ENCODE results near the gene TEX28.
A peak's percentile ranks its signal among the peaks of the same experiment; 100 is the strongest.
"Not testable (repeated sequence)": the region's sequence is repeated elsewhere in the genome, so short reads cannot be mapped to it uniquely, and the experiment has no call there.

The TEX28 gene

DNA sequence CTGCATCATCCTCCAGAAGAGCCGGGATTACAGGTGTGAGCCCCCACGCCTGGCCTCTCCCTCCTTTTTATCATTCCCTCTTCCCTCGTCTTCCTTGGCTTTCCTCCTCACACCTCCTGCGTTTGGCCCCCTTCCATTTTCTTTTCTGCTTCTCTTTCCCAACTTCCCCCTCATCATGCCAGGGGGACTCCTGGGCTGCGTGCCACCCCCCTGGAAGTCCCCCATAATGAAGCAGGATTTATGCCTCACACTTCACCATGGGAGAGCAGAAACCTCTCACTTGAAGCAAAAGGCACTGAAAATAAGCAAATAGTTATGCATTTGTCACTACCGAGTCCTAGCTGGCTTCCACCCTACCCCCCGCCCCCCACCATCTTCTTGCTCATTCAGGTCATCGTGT lies 8.6 kb upstream of the TEX28 start:
- peaks cover 32% of the 10 kb centered on the region for H3K4me1 Mint-ChIP-seq (ENCODE audit: low read depth)
- intact Hi-C loops (cut with micrococcal nuclease): no loop called here

DNA sequence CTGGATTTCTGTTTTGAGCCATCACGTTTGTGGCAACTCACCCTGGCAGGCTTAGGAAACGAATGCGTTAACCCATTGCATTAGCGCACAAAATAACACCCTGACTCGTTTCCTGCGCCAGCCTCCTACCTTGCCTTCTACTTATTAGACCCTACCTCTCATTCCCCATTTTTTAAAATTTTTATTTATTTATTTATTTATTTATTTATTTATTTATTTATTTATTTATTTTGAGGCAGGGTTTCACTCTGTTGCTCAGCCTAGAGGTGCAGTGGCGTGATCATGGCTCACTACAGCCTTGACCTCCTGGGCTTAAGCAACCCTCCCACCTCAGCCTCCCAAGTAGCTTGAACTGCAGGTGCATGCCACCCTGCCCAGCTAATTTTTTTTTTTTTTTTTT lies 8.1 kb upstream of the TEX28 start:
- peaks cover 27% of the 10 kb centered on the region for H3K4me1 Mint-ChIP-seq (ENCODE audit: low read depth)
- intact Hi-C loops (cut with micrococcal nuclease); H3K27ac Mint-ChIP-seq; H3K36me3 Mint-ChIP-seq (ENCODE audit: low read depth); H3K4me3 Mint-ChIP-seq; H3K27me3 Mint-ChIP-seq; H3K9me3 Mint-ChIP-seq: not testable (repeated sequence)

More for the DNA sequence above, 8.6 kb upstream of the TEX28 start:
- H3K27ac Mint-ChIP-seq: no peak overlapping the region
- H3K36me3 Mint-ChIP-seq (ENCODE audit: low read depth): no peaks in the 10 kb centered on the region
- H3K4me3 Mint-ChIP-seq: no peak overlapping the region
- no peaks in the 10 kb centered on the region for H3K9me3 Mint-ChIP-seq
- peaks cover 2% of the 10 kb centered on the region for H3K27me3 Mint-ChIP-seq

DNA sequence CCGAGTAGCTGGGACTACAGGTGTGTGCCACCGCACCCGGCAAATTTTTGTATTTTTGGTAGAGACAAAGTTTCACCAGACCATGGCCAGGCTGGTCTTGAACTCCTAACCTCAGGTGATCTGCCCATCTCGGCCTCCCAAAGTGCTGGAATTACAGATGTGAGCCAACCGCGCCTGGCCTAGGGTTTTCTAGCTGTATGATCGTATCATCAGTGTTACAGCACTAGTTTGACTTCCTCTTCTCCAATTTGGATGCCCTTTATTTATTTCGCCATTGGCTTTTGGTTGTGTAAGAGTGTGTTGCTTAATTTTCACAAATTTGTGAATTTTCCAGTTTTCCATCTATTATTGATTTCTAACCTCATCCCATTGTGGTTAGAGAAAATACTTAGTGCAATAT lies 5.9 kb upstream of the TEX28 start:
- Mint-ChIP-seq H3K9me3 (no peaks in the 10 kb centered on the region), H3K4me3 (no peak overlapping the region), H3K4me1 (ENCODE audit: low read depth) (peaks cover 17% of the 10 kb centered on the region), H3K27me3 (no peaks in the 10 kb centered on the region), H3K27ac (no peak overlapping the region), H3K36me3 (ENCODE audit: low read depth) (no peaks in the 10 kb centered on the region)
- intact Hi-C loops (cut with micrococcal nuclease): no loop called here

DNA sequence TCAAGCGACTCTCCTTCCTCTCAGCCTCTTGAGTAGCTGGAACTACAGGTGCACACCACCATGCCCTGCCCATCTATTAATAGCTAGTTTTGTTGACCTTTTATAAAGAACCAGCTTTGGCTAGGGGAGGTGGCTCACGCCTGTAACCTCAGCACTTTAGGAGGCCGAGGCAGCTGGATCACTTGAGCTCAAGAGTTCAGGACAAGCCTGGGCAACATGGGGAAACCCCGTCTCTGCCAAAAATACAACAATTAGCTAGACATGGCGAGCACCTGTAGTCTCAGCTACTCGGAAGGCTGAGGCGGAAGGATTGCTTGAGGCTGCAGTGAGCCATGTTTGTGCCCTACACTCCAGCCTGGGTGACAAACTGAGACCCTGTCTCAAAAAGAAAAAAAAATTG lies 3.4 kb upstream of the TEX28 start:
- Mint-ChIP-seq H3K27ac (no peak overlapping the region), H3K4me1 (ENCODE audit: low read depth) (peaks cover under 1% of the 10 kb centered on the region), H3K36me3 (ENCODE audit: low read depth) (no peaks in the 10 kb centered on the region)

GRCh38 chrX:154296731-154297130 lies 1.8 kb upstream of the TEX28 start:
- Mint-ChIP-seq H3K9me3 (no peaks in the 10 kb centered on the region), H3K27me3 (no peaks in the 10 kb centered on the region), H3K27ac (no peak overlapping the region), H3K4me3 (no peak overlapping the region), H3K36me3 (ENCODE audit: low read depth) (no peaks in the 10 kb centered on the region), H3K4me1 (ENCODE audit: low read depth) (no peaks in the 10 kb centered on the region)
- intact Hi-C loops (cut with micrococcal nuclease): no loop called here

More for the DNA sequence above, 3.4 kb upstream of the TEX28 start:
- no peaks in the 10 kb centered on the region for H3K9me3 Mint-ChIP-seq
- no peaks in the 10 kb centered on the region for H3K27me3 Mint-ChIP-seq
- intact Hi-C loops (cut with micrococcal nuclease): no loop called here
- no peak overlapping the region for H3K4me3 Mint-ChIP-seq

DNA sequence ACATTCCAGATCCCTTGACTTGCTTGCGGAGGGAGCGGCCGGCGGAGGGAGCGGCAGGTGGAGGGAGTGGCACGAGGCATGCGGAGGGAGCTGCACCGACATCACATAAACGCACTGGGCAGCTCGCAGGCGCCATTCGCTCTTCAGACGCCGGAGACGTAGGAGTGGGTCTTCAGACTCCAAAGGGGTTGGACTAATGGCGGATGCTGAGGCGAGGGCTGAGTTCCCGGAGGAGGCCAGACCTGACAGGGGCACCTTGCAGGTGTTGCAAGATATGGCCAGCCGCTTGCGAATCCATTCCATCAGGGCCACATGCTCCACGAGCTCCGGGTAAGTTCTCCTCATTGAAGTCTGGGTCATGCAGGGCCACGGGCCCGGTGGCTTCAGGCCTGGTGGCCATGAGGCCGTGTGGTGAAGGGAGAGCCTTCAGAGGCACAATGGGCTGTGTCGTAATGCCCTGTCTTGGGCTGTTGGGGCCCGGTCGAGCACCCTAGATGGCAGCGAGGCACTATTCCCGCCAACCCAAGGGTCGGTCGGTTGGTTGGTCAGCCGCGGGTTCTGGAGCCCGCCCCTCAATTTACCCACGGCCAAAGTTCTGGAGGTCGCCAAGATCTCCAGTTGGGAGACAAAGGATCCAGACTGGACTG lies 863 bp upstream of the TEX28 start, which contains the start of gene TKTL1:
TSS of gene TKTL1 (plus strand) at position 132 of the 647 bp plus-strand sequence. CDS start at position 197, 65 bp downstream.
- H3K36me3 Mint-ChIP-seq (ENCODE audit: low read depth): no peaks in the 10 kb centered on the region
- intact Hi-C loops (cut with micrococcal nuclease): no loop called here
- H3K9me3 Mint-ChIP-seq: no peaks in the 10 kb centered on the region
- no peak within 1 kb of the TSS for H3K27ac Mint-ChIP-seq
- H3K4me1 Mint-ChIP-seq (ENCODE audit: low read depth): no peaks in the 10 kb centered on the region
- H3K4me3 Mint-ChIP-seq: no peak within 1 kb of the TSS
- H3K27me3 Mint-ChIP-seq: no peaks in the 10 kb centered on the region

DNA sequence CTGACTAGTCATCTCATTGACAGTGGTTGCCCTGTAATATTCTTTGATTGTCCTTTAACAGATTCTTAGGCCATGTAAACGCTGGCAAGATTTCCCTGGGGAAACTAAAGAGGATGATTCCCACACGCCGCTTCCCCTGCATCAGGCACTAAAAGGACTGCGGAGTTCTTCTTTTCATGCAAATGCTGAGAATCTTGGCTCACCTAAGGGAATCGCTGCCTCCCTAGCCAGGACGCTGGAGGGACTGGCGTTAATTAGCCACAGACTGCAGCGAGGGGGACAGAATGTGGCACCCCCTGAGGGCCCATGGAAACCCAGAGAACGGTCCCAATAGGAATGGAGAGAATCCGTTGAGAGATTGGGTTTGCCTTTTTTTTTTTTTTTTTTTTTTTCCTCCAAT lies 8.5 kb downstream of the TEX28 start:
- H3K27ac Mint-ChIP-seq; H3K36me3 Mint-ChIP-seq (ENCODE audit: low read depth); intact Hi-C loops (cut with micrococcal nuclease); H3K27me3 Mint-ChIP-seq; H3K4me1 Mint-ChIP-seq (ENCODE audit: low read depth); H3K9me3 Mint-ChIP-seq; H3K4me3 Mint-ChIP-seq: not testable (repeated sequence)

GRCh38 chrX:154284489-154285338 lies 10.2 kb downstream of the TEX28 start:
- H3K4me3 Mint-ChIP-seq; intact Hi-C loops (cut with micrococcal nuclease); H3K4me1 Mint-ChIP-seq (ENCODE audit: low read depth); H3K27me3 Mint-ChIP-seq; H3K27ac Mint-ChIP-seq; H3K36me3 Mint-ChIP-seq (ENCODE audit: low read depth); H3K9me3 Mint-ChIP-seq: not testable (repeated sequence)

- H3K9me3 Mint-ChIP-seq; intact Hi-C loops (cut with micrococcal nuclease); H3K4me3 Mint-ChIP-seq; H3K4me1 Mint-ChIP-seq (ENCODE audit: low read depth); H3K27me3 Mint-ChIP-seq; H3K27ac Mint-ChIP-seq; H3K36me3 Mint-ChIP-seq (ENCODE audit: low read depth): not testable (repeated sequence)
Measured at GRCh38 chrX:154269245-154269644, 25.7 kb downstream of the TEX28 start.

DNA sequence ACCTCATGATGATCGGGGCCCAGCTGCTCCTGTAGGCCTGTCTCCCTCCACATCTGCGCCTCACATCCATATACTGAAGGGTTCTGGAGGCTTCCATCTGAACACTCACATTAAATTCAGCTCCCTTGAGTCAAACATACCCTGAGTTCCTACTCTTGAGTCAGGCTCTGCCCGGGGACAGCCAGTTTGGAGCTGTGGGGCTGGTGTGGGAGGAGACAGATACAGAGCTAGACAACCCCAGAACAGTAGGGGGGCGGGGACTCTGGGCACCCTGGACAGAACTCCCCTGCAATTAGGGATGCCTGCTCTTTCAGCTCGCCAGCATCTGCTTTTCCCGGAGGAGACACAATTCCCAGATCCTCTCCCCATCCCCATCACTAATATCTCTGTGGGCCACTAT lies 31.9 kb downstream of the TEX28 start:
- intact Hi-C loops (cut with micrococcal nuclease); H3K27me3 Mint-ChIP-seq; H3K9me3 Mint-ChIP-seq; H3K27ac Mint-ChIP-seq; H3K36me3 Mint-ChIP-seq (ENCODE audit: low read depth); H3K4me3 Mint-ChIP-seq; H3K4me1 Mint-ChIP-seq (ENCODE audit: low read depth): not testable (repeated sequence)

DNA sequence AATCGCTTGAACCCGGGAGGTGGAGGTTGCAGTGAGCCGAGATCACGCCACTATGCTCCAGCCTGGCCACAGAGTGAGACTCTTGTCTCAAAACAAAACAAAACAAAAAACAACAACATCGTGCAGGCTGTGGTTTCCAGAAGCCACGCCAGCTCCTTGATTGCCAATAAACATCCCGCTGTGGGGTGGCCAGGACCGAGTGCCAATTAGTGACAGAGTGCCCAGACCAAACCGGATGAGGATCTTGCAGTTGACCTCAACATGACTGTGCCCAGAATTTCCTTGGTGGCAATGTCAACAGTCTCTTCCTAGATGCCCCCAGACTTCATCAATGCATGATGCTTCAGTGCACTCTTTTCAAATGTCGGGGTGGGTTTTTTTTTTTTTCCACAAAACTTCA lies 36.2 kb downstream of the TEX28 start:
- H3K4me1 Mint-ChIP-seq (ENCODE audit: low read depth); H3K27ac Mint-ChIP-seq; H3K4me3 Mint-ChIP-seq; H3K9me3 Mint-ChIP-seq; H3K27me3 Mint-ChIP-seq; H3K36me3 Mint-ChIP-seq (ENCODE audit: low read depth); intact Hi-C loops (cut with micrococcal nuclease): not testable (repeated sequence)

DNA sequence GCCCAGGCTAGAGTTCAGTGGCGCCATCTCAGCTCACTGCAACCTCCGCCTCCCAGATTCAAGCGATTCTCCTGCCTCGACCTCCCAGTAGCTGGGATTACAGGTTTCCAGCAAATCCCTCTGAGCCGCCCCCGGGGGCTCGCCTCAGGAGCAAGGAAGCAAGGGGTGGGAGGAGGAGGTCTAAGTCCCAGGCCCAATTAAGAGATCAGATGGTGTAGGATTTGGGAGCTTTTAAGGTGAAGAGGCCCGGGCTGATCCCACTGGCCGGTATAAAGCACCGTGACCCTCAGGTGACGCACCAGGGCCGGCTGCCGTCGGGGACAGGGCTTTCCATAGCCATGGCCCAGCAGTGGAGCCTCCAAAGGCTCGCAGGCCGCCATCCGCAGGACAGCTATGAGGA lies 37.6 kb downstream of the TEX28 start, which contains the start of gene OPN1MW3:
TSS of gene OPN1MW3 (plus strand) at position 301 of the 400 bp plus-strand sequence. CDS start at position 339, 38 bp downstream.
- H3K27me3 Mint-ChIP-seq; H3K4me3 Mint-ChIP-seq; intact Hi-C loops (cut with micrococcal nuclease); H3K27ac Mint-ChIP-seq; H3K36me3 Mint-ChIP-seq (ENCODE audit: low read depth); H3K4me1 Mint-ChIP-seq (ENCODE audit: low read depth); H3K9me3 Mint-ChIP-seq: not testable (repeated sequence)

- H3K36me3 Mint-ChIP-seq (ENCODE audit: low read depth); H3K27me3 Mint-ChIP-seq; H3K4me1 Mint-ChIP-seq (ENCODE audit: low read depth); intact Hi-C loops (cut with micrococcal nuclease); H3K4me3 Mint-ChIP-seq; H3K27ac Mint-ChIP-seq; H3K9me3 Mint-ChIP-seq: not testable (repeated sequence)
Measured at GRCh38 chrX:154248076-154248475, 46.8 kb downstream of the TEX28 start.

- H3K27ac Mint-ChIP-seq; intact Hi-C loops (cut with micrococcal nuclease); H3K9me3 Mint-ChIP-seq; H3K36me3 Mint-ChIP-seq (ENCODE audit: low read depth); H3K4me1 Mint-ChIP-seq (ENCODE audit: low read depth); H3K27me3 Mint-ChIP-seq: not testable (repeated sequence)
- H3K4me3 Mint-ChIP-seq: peak overlapping the region; percentile 17
Measured at GRCh38 chrX:154247377-154248045, 47.4 kb downstream of the TEX28 start.
